Measurements from ENCODE around the gene ZNF470.

ZNF470 gene

GRCh38 chr19:56608274-56608964 is 41.2 kb downstream of the ZNF470 start:
- in situ Hi-C loops (cut with HindIII; ENCODE audit: low sequenced_read_pairs) = no loop called here

- in situ Hi-C loops (cut with HindIII; ENCODE audit: low sequenced_read_pairs) = no loop called here
Measured at GRCh38 chr19:56611288-56611687, 44.0 kb downstream of the ZNF470 start.

GRCh38 chr19:56612737-56613136 is 45.5 kb downstream of the ZNF470 start:
- in situ Hi-C loops (cut with HindIII; ENCODE audit: low sequenced_read_pairs) = no loop called here

DNA sequence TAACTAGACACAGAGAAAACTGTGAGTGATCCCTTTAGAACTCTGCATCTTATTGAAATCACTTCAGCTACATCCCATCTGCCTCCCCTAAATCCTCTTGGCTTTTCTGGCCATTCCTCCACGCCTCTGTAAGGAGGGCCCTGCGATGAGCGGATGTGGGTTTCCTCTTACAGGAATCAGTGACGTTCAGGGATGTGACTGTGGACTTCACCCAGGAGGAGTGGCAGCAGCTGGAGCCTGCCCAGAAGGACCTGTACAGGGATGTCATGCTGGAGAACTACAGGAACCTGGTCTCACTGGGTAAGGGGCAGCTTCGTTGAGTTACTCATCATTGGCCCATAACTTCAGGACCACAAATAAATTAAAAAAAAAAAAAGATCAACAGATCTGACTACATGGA is 46.4 kb downstream of the ZNF470 start:
- in situ Hi-C loops (cut with HindIII; ENCODE audit: low sequenced_read_pairs) = no loop called here

- in situ Hi-C loops (cut with HindIII; ENCODE audit: low sequenced_read_pairs) = no loop called here
Measured at GRCh38 chr19:56617531-56617930, 50.3 kb downstream of the ZNF470 start.

DNA sequence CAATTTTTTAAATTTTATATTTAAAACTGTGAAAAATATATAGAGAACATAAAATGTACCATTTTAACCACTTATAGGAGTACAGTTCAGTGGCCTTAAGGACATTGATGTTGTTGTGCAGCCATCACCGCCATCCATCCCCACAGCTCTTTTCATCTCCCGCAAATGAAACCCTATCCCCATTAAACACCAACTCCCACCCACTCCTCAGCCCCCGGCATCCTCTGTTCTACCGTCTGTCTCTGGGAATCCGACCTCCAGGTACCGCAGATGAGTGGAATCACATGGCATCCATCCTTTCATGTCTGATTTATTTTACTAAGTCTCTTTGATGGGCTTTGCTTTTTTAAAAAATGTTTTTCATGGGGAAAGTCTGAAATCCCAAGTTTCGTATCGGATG is 51.9 kb downstream of the ZNF470 start:
- in situ Hi-C loops (cut with HindIII; ENCODE audit: low sequenced_read_pairs) = no loop called here

DNA sequence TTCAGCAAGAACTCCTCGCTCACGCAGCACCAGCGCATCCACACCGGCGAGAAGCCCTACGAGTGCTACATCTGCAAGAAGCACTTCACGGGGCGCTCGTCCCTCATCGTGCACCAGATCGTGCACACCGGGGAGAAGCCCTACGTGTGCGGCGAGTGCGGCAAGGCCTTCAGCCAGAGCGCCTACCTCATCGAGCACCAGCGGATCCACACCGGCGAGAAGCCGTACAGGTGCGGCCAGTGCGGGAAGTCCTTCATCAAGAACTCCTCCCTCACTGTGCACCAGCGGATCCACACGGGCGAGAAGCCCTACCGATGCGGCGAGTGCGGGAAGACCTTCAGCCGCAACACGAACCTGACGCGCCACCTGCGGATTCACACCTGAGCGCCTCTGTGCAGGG is 55.1 kb downstream of the ZNF470 start:
- in situ Hi-C loops (cut with HindIII; ENCODE audit: low sequenced_read_pairs) = no loop called here

DNA sequence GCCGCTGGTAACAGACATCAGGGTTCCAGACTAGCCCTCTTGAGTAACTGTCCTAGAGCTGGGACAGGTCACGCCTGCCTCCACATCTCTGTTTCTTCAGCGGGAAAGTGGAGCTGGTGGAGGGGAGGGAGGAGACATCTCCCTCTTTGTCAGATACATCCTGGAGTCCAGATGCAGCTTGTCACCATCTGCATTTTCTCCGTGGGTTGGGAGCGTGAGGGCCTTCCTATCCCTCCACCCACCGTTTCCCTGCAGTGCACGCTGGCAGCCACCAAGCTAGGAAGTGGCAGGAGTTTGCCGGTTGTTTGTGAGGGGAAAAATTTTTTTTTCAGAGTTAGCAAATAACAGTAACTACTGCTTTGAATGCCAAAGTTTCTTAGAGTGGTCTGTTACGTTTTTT is 55.7 kb downstream of the ZNF470 start:
- in situ Hi-C loops (cut with HindIII; ENCODE audit: low sequenced_read_pairs) = no loop called here

GRCh38 chr19:56625708-56626107 is 58.4 kb downstream of the ZNF470 start:
- in situ Hi-C loops (cut with HindIII; ENCODE audit: low sequenced_read_pairs) = no loop called here

DNA sequence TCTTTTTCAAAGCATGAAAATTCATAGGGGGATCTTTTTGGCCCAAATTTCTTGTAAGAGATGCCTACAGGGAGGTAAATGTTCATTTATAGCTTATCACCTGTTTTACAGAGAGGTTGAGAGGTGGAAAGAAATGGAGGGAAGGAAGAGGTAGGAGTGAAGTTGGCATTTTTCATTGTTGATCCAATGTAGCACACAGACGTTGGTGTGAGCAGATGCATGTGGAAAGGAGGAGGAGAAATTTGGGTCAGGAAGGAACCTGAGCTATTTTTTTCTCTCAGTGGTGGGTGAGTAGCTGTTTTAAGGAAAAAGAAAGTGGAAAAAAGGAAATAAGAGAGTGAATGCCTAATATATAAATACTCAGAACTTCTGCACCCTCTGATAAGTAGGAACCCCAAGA is 65.8 kb downstream of the ZNF470 start:
- in situ Hi-C loops (cut with HindIII; ENCODE audit: low sequenced_read_pairs) = no loop called here

GRCh38 chr19:56637976-56638555 is 70.8 kb downstream of the ZNF470 start:
- in situ Hi-C loops (cut with HindIII; ENCODE audit: low sequenced_read_pairs) = no loop called here

Data from DLD1 (cell line).